ENCODE measurements around the gene VPS13D.

GRCh38 chr1:12398479-12398878 is 168.6 kb downstream of the VPS13D start:
- no peak for TF ChIP-seq CTCF (conservative IDR thresholded peaks at IDR 0.05; ENCODE audit: low read depth, low read length)
- no peak for TF ChIP-seq EZH2 (IDR thresholded peaks at IDR 0.05; ENCODE audit: low read length, unreplicated experiment)
- TF ChIP-seq EZH2phosphoT487 (IDR thresholded peaks at IDR 0.05; ENCODE audit: borderline replicate concordance, low read length): no peak

Measured in PC-3 (cell line).